GM19099 (cell line): ENCODE data around the gene SDK1.

Experiments
- POLR2A ChIP-seq: IDR thresholded peaks from 3 replicates; pipeline ENCODE4 v1.6.1; 2011; ENCODE audit warnings: low read depth; ENCODE audit not compliant: insufficient read length; ENCODE audit errors: extremely low read depth

SDK1 gene

GRCh38 chr7:4190010-4190981 lies 889.2 kb downstream of the SDK1 start:
- no peak for TF ChIP-seq POLR2A

DNA sequence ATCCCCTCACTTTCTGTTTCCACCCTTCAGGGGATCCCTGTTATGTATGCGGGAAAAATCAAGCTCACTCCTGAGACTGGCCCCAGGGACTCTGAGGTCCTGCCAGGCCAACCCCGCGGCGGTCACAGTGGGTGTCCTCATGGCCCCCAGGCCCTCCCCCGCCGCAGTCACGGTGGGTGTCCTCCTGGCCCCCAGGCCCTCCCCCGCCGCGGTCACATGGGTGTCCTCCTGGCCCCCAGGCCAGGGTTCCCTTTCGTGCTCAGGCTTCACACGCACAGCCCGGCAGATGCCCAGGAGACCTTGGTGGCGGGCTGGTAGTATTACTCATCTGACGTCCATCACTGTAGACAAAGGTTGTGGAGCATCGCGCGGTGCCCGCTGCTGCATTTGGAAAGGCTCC lies 890.0 kb downstream of the SDK1 start:
- no peak for TF ChIP-seq POLR2A

GRCh38 chr7:4191525-4191924 lies 890.5 kb downstream of the SDK1 start:
- TF ChIP-seq POLR2A, result no peak

GRCh38 chr7:4195660-4196059 lies 894.6 kb downstream of the SDK1 start:
- TF ChIP-seq POLR2A, result no peak

- TF ChIP-seq POLR2A, result no peak
Measured at GRCh38 chr7:4196121-4196819, 895.2 kb downstream of the SDK1 start.

DNA sequence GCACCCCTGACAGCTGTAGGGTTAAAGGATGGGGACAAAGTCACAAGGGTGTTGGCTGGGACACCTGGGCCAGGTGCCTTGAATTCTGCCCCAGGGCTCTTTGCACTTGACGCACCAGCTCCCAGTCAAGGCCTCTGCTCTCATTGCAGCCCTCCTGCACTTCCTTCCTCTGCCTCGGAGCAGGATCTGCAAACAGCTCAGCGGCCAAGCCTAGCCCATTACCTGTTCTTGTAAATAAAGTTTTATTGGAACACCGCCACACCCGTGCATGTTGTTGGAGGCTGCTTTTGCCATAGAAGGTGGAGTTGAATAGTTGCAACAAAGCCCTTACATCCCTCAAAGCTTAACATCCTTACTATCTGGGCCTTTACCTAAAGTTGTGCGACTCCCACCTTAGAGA lies 897.2 kb downstream of the SDK1 start:
- no peak for TF ChIP-seq POLR2A

DNA sequence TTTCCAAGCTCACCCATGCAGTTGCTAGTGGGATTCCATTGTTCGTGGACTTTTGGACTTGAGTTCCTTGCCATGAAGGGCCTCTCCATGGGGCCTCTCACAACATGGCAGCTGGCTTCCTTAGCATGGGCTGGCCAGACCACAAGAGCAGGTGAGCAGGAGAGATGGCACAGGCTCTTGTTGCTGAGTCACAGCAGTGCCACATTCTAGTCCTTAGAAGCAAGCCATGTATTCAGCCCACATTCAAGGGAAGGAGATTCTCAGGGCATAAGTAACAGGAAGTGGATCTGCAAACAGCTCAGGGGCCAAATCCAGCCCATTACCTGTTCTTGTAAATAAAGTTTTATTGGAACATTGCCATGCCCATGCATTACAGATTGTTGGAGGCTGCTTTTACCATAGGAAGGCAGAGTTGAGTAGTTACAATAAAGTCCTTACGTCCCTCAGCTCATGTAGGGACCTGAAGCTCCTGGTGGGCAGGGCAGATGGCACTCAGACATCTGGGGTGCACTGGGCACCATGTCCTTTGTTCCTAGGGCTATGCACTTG lies 899.6 kb downstream of the SDK1 start:
- TF ChIP-seq POLR2A, result no peak

DNA sequence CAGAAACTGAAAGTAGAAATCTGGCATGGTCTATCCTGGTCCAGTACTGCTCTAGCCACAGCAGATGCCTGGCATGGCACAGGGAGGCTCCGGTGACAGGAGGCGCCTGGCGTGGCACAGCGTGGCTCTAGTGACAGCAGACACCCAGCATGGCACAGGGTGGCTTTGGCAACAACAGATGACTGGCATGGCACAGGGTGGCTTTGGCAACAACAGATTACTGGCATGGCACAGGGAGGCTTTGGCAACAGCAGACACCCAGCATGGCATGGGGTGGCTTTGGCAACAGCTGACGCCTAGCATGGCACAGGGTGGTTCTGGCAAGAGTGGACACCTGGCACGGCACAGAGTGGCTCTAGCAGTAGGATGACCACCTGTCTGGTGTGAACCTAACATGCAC lies 900.5 kb downstream of the SDK1 start:
- TF ChIP-seq POLR2A, result no peak

- TF ChIP-seq POLR2A, result no peak
Measured at GRCh38 chr7:4202154-4202736, 901.2 kb downstream of the SDK1 start.

GRCh38 chr7:4202954-4203353 lies 901.9 kb downstream of the SDK1 start:
- no peak for TF ChIP-seq POLR2A

- TF ChIP-seq POLR2A, result no peak
Measured at GRCh38 chr7:4203626-4204512, 902.8 kb downstream of the SDK1 start.

DNA sequence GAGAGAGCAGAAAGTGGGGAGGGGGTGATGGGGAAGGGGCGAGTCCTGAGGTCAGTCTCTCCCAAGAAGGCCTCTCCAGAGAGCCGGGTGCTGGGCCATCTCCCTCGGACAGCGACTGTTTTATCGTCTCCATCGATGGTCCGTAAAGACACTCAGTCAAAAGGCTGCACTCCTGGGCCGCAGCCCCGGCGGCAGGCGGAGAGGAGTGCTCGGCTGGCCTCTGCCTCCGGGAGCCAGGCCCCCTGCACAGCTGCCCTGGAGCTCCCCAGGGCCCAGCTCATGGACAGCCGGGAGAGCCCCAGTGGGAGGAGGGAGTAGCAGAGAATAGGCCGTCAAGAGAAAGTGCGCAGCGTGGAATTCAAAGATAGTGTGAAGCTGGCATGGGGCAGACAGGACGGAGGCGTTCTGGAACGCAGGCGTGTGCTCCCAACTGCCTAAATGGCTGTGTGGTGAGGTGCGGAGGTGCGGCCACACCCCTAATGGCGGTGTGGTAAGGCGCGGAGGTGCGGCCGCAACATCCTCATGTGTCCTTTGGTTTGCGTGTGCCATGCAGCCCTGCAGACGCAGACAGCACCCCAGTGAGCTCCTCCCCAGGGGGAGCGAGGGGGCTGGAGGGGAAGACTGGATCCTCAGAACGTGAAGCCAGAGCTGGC lies 903.6 kb downstream of the SDK1 start:
- TF ChIP-seq POLR2A, result no peak

- no peak for TF ChIP-seq POLR2A
Measured at GRCh38 chr7:4205828-4206227, 904.8 kb downstream of the SDK1 start.

DNA sequence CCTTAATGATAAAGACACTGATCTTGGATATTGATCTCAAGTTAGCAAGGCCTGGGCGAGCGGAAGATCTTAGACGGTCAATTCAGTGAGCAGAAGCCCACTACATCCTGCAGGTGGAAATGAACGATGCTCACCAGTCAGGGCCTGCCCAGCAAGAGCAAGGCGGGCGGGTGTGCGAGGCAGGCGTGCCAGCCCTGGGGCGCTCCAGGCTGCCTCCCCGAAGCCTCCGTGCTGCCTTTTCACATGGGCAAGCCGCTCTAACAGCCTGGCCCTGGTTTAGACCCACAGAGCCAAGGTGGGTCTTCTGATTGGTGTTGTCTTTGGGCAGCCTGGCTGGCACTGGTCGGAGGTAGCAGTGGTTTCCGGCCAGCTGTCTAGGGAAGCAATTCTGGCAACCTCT lies 906.0 kb downstream of the SDK1 start:
- no peak for TF ChIP-seq POLR2A
